ENCODE measurements around the gene TJP2. TPM values are rescaled to one million over a fixed set of nuclear protein-coding genes. Genes with fewer than 3 reads are reported as not detected.

TJP2 gene
- total and polyA plus RNA-seq, 2 donors (not counting 3 experiments of a cell fraction or from before 2014, with no cell fraction given), result 83.0 to 168 TPM

DNA sequence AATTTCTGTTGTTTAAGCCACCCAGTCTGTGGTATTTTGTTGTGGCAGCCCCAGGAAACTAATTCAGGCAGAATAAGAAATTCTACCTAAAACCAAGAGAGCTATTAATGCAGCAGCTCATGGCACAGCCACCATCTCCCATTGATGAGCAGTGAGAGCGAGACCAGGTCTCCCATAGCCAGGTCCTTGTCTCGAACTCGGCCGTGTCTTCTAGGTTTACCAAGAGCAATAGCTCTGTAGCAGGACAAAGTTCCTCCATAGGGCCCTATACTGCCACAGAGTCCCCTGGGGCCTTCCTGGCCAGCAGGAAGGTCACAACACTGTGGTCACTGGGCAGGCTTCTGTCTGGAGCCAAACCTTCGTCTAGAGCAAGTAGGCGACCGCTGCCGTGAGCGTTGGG is 34.5 kb upstream of the TJP2 start:
- Histone ChIP-seq H3K27me3 (ENCODE audit: control insufficient read depth in 2 of 2, insufficient read depth in 2 of 2, low read length in 2 of 2) (no peaks in the 10 kb centered on the region), H2AFZ (ENCODE audit: low read depth, low read length) (no peak overlapping the region), H3K4me1 (ENCODE audit: control insufficient read depth, extremely low read depth, insufficient read depth, low read length) (peaks cover 35% of the 10 kb centered on the region), H3K9ac (replicated peaks; ENCODE audit: extremely low read depth, insufficient read depth, low read length) (no peak overlapping the region), H4K20me1 (replicated peaks; ENCODE audit: control insufficient read depth, extremely low read depth, insufficient read depth, low read length) (no peaks in the 10 kb centered on the region), H3K27ac (ENCODE audit: insufficient read depth, low read depth, low read length) (no peak overlapping the region), H3K4me3 (replicated peaks in 1 of 3; ENCODE audit: insufficient read depth in 1 of 3, low read depth in 1 of 3, low read length in 3 of 3) (no peak overlapping the region), H3K4me2 (ENCODE audit: insufficient read depth, low read length) (no peak overlapping the region), H3K9me1 (replicated peaks; ENCODE audit: control insufficient read depth, extremely low read depth, insufficient read depth, low read length) (no peaks in the 10 kb centered on the region), H3K9me3 (replicated peaks; ENCODE audit: control insufficient read depth, insufficient read depth, low read length) (no peaks in the 10 kb centered on the region), H3K36me3 (ENCODE audit: control insufficient read depth in 2 of 2, extremely low read depth in 1 of 2, insufficient read depth in 2 of 2, low read length in 2 of 2) (peaks cover 0 to 2% of the 10 kb centered on the region in 2 experiments), H3K79me2 (ENCODE audit: control insufficient read depth, insufficient read depth, low read length) (peaks cover 45% of the 10 kb centered on the region)
- DNase-seq (ENCODE audit: low read depth, low spot score) (peak; percentile 0), FAIRE-seq (no peak)
- dilution Hi-C loops (cut with MboI; ENCODE audit: extremely low pct_ligation_motif_present, low sequenced_read_pairs) (no loop called here), intact Hi-C loops (cut with micrococcal nuclease) (no loop called here)
- TF ChIP-seq, protein P1, sequence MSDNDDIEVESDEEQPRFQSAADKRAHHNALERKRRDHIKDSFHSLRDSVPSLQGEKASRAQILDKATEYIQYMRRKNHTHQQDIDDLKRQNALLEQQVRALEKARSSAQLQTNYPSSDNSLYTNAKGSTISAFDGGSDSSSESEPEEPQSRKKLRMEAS (IDR thresholded peaks at IDR 0.05; ENCODE audit: insufficient read depth, insufficient read length), result no peak
- TF ChIP-seq, protein P2, sequence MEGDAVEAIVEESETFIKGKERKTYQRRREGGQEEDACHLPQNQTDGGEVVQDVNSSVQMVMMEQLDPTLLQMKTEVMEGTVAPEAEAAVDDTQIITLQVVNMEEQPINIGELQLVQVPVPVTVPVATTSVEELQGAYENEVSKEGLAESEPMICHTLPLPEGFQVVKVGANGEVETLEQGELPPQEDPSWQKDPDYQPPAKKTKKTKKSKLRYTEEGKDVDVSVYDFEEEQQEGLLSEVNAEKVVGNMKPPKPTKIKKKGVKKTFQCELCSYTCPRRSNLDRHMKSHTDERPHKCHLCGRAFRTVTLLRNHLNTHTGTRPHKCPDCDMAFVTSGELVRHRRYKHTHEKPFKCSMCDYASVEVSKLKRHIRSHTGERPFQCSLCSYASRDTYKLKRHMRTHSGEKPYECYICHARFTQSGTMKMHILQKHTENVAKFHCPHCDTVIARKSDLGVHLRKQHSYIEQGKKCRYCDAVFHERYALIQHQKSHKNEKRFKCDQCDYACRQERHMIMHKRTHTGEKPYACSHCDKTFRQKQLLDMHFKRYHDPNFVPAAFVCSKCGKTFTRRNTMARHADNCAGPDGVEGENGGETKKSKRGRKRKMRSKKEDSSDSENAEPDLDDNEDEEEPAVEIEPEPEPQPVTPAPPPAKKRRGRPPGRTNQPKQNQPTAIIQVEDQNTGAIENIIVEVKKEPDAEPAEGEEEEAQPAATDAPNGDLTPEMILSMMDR (IDR thresholded peaks at IDR 0.05; ENCODE audit: extremely low read depth in 1 of 2, insufficient read depth in 1 of 2, low read depth in 1 of 2, low read length in 2 of 2), result no peak
- no peak for TF ChIP-seq POLR2AphosphoS5 (IDR thresholded peaks at IDR 0.05; ENCODE audit: insufficient read depth, low read depth, low read length)
- POLR2A ChIA-PET, result no interaction called here
- BruUV-seq (replicated peaks), result no TSS peak
- CTCF ChIA-PET, result interaction anchor here (0.9 to 2.1 kb wide), 6 partner anchors 10 to 86 kb away, joined by 3 to 9 read pairs (median 6); no protein-coding TSS in a partner anchor

DNA sequence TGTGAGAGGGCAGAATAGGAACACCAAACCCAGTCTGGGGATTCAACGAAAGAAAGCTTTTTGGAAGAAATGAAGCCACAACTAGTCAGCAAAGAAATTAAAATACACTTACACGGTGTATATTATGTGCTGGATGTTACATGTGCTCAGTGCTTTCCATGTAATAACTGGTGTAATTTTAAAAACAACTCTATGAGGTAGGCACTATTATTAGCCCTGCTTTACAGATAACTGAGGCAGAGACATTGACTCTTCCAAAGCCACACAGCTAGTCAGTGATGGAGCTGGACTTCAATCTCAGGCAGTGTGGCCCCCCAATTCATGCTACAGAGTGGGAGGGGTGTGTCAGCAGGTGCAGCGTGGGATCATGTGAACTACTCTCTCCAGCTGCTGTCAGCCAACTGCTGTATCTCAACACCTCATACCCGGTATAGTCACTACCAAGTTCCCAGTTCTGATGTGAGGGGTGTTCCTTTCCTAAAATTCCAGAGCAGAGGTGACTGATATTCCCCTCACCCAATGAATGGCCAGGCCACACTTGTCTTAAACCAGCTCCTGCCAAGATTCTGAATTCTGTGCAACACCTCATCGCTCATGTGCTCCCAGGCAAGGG is 33.8 kb upstream of the TJP2 start:
- intact Hi-C loops (cut with micrococcal nuclease) (no loop called here), dilution Hi-C loops (cut with MboI; ENCODE audit: extremely low pct_ligation_motif_present, low sequenced_read_pairs) (no loop called here)
- H3K27me3 ChIP-seq (ENCODE audit: control insufficient read depth in 2 of 2, insufficient read depth in 2 of 2, low read length in 2 of 2), result no peaks in the 10 kb centered on the region
- H3K27ac ChIP-seq (ENCODE audit: insufficient read depth, low read depth, low read length), result no peak overlapping the region
- H3K4me3 ChIP-seq (replicated peaks in 1 of 3; ENCODE audit: insufficient read depth in 1 of 3, low read depth in 1 of 3, low read length in 3 of 3), result no peak overlapping the region
- H4K20me1 ChIP-seq (replicated peaks; ENCODE audit: control insufficient read depth, extremely low read depth, insufficient read depth, low read length), result no peaks in the 10 kb centered on the region
- peaks cover 0 to 2% of the 10 kb centered on the region in 2 experiments for H3K36me3 ChIP-seq (ENCODE audit: control insufficient read depth in 2 of 2, extremely low read depth in 1 of 2, insufficient read depth in 2 of 2, low read length in 2 of 2)
- no peaks in the 10 kb centered on the region for H3K9me3 ChIP-seq (replicated peaks; ENCODE audit: control insufficient read depth, insufficient read depth, low read length)
- H3K9ac ChIP-seq (replicated peaks; ENCODE audit: extremely low read depth, insufficient read depth, low read length), result no peak overlapping the region
- H3K9me1 ChIP-seq (replicated peaks; ENCODE audit: control insufficient read depth, extremely low read depth, insufficient read depth, low read length), result no peaks in the 10 kb centered on the region
- no peak overlapping the region for H2AFZ ChIP-seq (ENCODE audit: low read depth, low read length)
- no peak overlapping the region for H3K4me2 ChIP-seq (ENCODE audit: insufficient read depth, low read length)
- DNase-seq (ENCODE audit: low read depth, low spot score) (peak; percentile 1), FAIRE-seq (no peak)
- peaks cover 35% of the 10 kb centered on the region for H3K4me1 ChIP-seq (ENCODE audit: control insufficient read depth, extremely low read depth, insufficient read depth, low read length)
- H3K79me2 ChIP-seq (ENCODE audit: control insufficient read depth, insufficient read depth, low read length), result peaks cover 43% of the 10 kb centered on the region
- no TSS peak for BruUV-seq (replicated peaks)
- ChIA-PET CTCF (interaction anchor here (0.9 to 2.1 kb wide), 4 partner anchors 9 to 87 kb away, joined by 3 to 9 read pairs (median 6); no protein-coding TSS in a partner anchor), POLR2A (no interaction called here)
- TF ChIP-seq POLR2AphosphoS5 (IDR thresholded peaks at IDR 0.05; ENCODE audit: insufficient read depth, low read depth, low read length) (no peak), GATA2 (IDR thresholded peaks at IDR 0.05; ENCODE audit: insufficient read depth, insufficient read length, low read depth, low read length) (no peak), FOS (IDR thresholded peaks at IDR 0.05; ENCODE audit: borderline replicate concordance, insufficient read depth, low read length) (no peak)

Measured in endothelial cell of umbilical vein (primary cell).